Dermis microvascular lymphatic vessel endothelial cell (primary cell): ENCODE measurements around the gene SPAG9. TPM values are rescaled to one million over a fixed set of nuclear protein-coding genes. Genes with fewer than 3 reads are reported as not detected.
"Not testable (repeated sequence)": the region's sequence is repeated elsewhere in the genome, so short reads cannot be mapped to it uniquely, and the experiment has no call there.

Experiments used
- DNase-seq, 2 donors: peaks; one replicate each; pipeline versions ENCODE4 v3.0.0 to v3.0.0-alpha.2; 2010; ENCODE audit warnings: low read depth in 2 of 2
- total RNA-seq: library from RNA; depleted of rRNA; stranded (reverse); fragments of >200 nt; gene quantifications from 2 replicates; pipeline ENCODE4 v1.2.1, GENCODE V29; 2014

SPAG9 gene
- total RNA-seq, 1 donor from 2014 or later, result 104 TPM

- DNase-seq, result no peak
These were observed 166.0 kb downstream of the SPAG9 start for GRCh38 chr17:50954641-50955121.

GRCh38 chr17:50953831-50954601 is 166.7 kb downstream of the SPAG9 start:
- DNase-seq, result peak in 1 of 2 donors; percentile 72

- no peak for DNase-seq
These were observed 167.2 kb downstream of the SPAG9 start for GRCh38 chr17:50953518-50953830.

GRCh38 chr17:50952889-50953288 is 167.8 kb downstream of the SPAG9 start:
- DNase-seq, result no peak

GRCh38 chr17:50952013-50952412 is 168.7 kb downstream of the SPAG9 start:
- peak in 1 of 2 donors; percentile 32 for DNase-seq

GRCh38 chr17:50949989-50950877 is 170.4 kb downstream of the SPAG9 start:
- DNase-seq, result peak; percentile 32 to 61

GRCh38 chr17:50949128-50949988 is 171.3 kb downstream of the SPAG9 start:
- DNase-seq, result no peak

GRCh38 chr17:50948711-50949110 is 172.0 kb downstream of the SPAG9 start:
- DNase-seq, result no peak

GRCh38 chr17:50947782-50948543 is 172.7 kb downstream of the SPAG9 start:
- DNase-seq, result peak in 1 of 2 donors; percentile 26

- no peak for DNase-seq
These were observed 173.5 kb downstream of the SPAG9 start for GRCh38 chr17:50946891-50947781.

GRCh38 chr17:50946223-50946890 is 174.3 kb downstream of the SPAG9 start:
- no peak for DNase-seq

- DNase-seq, result no peak
These were observed 174.9 kb downstream of the SPAG9 start for GRCh38 chr17:50945779-50946222.

- DNase-seq, result no peak
These were observed 175.6 kb downstream of the SPAG9 start for GRCh38 chr17:50944902-50945720.

GRCh38 chr17:50944054-50944901 is 176.4 kb downstream of the SPAG9 start:
- DNase-seq, result peak in 1 of 2 donors; percentile 54

GRCh38 chr17:50943575-50943933 is 177.1 kb downstream of the SPAG9 start:
- no peak for DNase-seq

GRCh38 chr17:50941676-50942048 is 179.0 kb downstream of the SPAG9 start:
- DNase-seq, result not testable (repeated sequence)
